ENCODE data around the gene IL6ST.

Gene IL6ST

DNA sequence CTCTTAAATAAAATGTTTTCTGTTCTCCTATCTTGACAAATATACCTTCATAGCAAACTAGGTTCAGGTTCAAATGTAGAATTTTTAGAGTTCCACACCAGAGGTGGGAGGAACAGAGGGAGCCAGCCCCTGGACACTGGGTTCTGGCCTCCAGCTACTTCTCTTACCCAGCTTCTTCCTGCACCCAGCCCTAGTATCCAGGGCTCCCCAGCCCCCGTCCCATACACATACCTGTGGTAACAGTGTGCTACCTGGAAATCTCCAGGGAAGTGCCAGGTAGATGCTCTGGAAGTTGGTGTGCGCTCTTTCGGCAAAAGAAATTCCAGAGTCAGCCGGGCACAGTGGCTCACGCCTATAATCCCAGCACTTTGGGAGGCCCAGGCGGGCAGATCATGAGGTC lies 33.9 kb upstream of the IL6ST start (continued):
- TF ChIP-seq ZNF292 (tag by site-specific recombination; IDR thresholded peaks at IDR 0.05; ENCODE audit: borderline replicate concordance, low read depth) (no peak), TRIM28 (IDR thresholded peaks at IDR 0.05; ENCODE audit: borderline replicate concordance, low read length) (no peak), ZNF624 (tag by site-specific recombination; IDR thresholded peaks at IDR 0.05) (no peak), ZNF623 (tag by site-specific recombination; IDR thresholded peaks at IDR 0.05) (no peak), ZNF138 (tag by site-specific recombination; IDR thresholded peaks at IDR 0.05; ENCODE audit: borderline replicate concordance) (no peak), ZNF140 (tag by site-specific recombination; IDR thresholded peaks at IDR 0.05) (no peak), ZNF600 (tag by site-specific recombination; IDR thresholded peaks at IDR 0.05) (no peak), ZNF704 (tag by site-specific recombination; IDR thresholded peaks at IDR 0.05) (no peak), ZNF223 (tag by site-specific recombination; IDR thresholded peaks at IDR 0.05) (no peak), ZNF610 (tag by site-specific recombination; IDR thresholded peaks at IDR 0.05; ENCODE audit: borderline replicate concordance) (no peak), ZFP3 (tag by site-specific recombination; IDR thresholded peaks at IDR 0.05; ENCODE audit: low read depth) (no peak)
- TF ChIP-seq, protein P1, sequence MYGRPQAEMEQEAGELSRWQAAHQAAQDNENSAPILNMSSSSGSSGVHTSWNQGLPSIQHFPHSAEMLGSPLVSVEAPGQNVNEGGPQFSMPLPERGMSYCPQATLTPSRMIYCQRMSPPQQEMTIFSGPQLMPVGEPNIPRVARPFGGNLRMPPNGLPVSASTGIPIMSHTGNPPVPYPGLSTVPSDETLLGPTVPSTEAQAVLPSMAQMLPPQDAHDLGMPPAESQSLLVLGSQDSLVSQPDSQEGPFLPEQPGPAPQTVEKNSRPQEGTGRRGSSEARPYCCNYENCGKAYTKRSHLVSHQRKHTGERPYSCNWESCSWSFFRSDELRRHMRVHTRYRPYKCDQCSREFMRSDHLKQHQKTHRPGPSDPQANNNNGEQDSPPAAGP (tag by site-specific recombination; IDR thresholded peaks at IDR 0.05), result no peak

GRCh38 chr5:56026863-56027300 lies 32.1 kb upstream of the IL6ST start:
- ChIA-PET POLR2A (no interaction called here), CTCF (no interaction called here)
- Histone ChIP-seq H3K4me3 (ENCODE audit: low read depth, low read length) (no peak overlapping the region), H3K27ac (ENCODE audit: extremely low read depth, low read depth, low read length) (no peak overlapping the region), H3K4me1 (ENCODE audit: control insufficient read depth, insufficient read depth, low read length) (no peaks in the 10 kb centered on the region), H3K36me3 (ENCODE audit: control insufficient read depth in 2 of 2, insufficient read depth in 1 of 2, low read length in 2 of 2) (no peaks in the 10 kb centered on the region), H3K9me3 (ENCODE audit: control insufficient read depth, insufficient read depth, low read depth, low read length) (no peaks in the 10 kb centered on the region)
- TF ChIP-seq ZNF19 (tag by site-specific recombination; IDR thresholded peaks at IDR 0.05; ENCODE audit: low read depth) (no peak), ZNF777 (tag by site-specific recombination; IDR thresholded peaks at IDR 0.05; ENCODE audit: borderline replicate concordance) (no peak), ZNF132 (tag by site-specific recombination; IDR thresholded peaks at IDR 0.05; ENCODE audit: borderline replicate concordance) (no peak), ZNF274 (IDR thresholded peaks at IDR 0.05; ENCODE audit: low read length) (no peak), ZNF274 (tag by site-specific recombination; IDR thresholded peaks at IDR 0.05; ENCODE audit: borderline replicate concordance) (no peak), ZNF302 (tag by site-specific recombination; IDR thresholded peaks at IDR 0.05; ENCODE audit: low read depth) (no peak)
- TF ChIP-seq, protein P2, sequence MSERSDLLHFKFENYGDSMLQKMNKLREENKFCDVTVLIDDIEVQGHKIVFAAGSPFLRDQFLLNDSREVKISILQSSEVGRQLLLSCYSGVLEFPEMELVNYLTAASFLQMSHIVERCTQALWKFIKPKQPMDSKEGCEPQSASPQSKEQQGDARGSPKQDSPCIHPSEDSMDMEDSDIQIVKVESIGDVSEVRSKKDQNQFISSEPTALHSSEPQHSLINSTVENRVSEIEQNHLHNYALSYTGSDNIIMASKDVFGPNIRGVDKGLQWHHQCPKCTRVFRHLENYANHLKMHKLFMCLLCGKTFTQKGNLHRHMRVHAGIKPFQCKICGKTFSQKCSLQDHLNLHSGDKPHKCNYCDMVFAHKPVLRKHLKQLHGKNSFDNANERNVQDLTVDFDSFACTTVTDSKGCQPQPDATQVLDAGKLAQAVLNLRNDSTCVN (tag by site-specific recombination; optimal IDR thresholded peaks at IDR 0.05), result no peak

DNA sequence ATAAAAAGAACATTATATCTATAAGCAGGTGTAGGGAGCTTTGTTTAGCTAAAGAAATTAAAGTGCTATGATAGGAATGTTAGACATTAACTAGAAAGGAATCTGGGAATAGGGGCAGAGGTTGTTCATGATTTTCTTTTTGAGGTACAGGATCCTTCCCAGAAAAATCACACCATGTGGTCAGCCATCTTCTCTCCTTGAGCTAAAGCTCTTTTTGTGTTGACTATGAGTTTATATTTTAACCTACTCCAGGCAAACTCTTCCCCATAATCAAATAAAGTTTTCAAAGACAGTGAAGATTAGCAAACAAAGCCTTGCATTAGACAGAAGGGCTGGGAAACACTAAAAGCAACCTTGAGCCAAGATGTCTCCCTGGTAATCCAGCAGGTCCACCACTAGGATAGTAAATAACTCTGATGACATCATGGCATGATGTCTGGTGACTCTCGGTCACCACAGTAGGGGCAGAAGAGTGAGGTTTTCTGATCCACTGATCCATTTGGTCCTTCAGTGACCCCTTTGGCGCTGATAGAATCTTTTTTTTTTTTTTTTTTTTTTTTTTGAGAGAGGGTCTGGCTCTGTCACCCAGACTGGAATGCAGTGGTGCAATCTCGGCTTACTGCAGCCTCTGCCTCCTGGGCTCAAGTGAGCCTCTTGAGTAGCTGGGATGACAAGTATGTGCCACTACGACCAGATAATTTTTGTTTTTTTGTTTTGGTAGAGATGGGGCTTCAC lies 30.6 kb upstream of the IL6ST start:
- Histone ChIP-seq H3K27ac (ENCODE audit: extremely low read depth, low read depth, low read length) (no peak overlapping the region), H3K4me3 (ENCODE audit: low read depth, low read length) (no peak overlapping the region), H3K9me3 (ENCODE audit: control insufficient read depth, insufficient read depth, low read depth, low read length) (no peaks in the 10 kb centered on the region), H3K36me3 (ENCODE audit: control insufficient read depth in 2 of 2, insufficient read depth in 1 of 2, low read length in 2 of 2) (no peaks in the 10 kb centered on the region), H3K4me1 (ENCODE audit: control insufficient read depth, insufficient read depth, low read length) (no peaks in the 10 kb centered on the region)
- ChIA-PET CTCF (interaction anchor here (0.6 kb wide), 1 partner anchor 24 kb away, joined by 3 read pairs; no protein-coding TSS in a partner anchor), POLR2A (interaction anchor here (0.6 kb wide), 1 partner anchor 62 kb away, joined by 3 read pairs; no protein-coding TSS in a partner anchor)
- TF ChIP-seq ZNF24 (tag by site-specific recombination; IDR thresholded peaks at IDR 0.05), result no peak
- 0 out of 2 replicates have a peak, but pooled peaks have one; percentile 17 for TF ChIP-seq ZNF629 (tag by site-specific recombination; IDR thresholded peaks at IDR 0.05)
- TF ChIP-seq, protein P3, sequence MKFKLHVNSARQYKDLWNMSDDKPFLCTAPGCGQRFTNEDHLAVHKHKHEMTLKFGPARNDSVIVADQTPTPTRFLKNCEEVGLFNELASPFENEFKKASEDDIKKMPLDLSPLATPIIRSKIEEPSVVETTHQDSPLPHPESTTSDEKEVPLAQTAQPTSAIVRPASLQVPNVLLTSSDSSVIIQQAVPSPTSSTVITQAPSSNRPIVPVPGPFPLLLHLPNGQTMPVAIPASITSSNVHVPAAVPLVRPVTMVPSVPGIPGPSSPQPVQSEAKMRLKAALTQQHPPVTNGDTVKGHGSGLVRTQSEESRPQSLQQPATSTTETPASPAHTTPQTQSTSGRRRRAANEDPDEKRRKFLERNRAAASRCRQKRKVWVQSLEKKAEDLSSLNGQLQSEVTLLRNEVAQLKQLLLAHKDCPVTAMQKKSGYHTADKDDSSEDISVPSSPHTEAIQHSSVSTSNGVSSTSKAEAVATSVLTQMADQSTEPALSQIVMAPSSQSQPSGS (tag by site-specific recombination; IDR thresholded peaks at IDR 0.05; ENCODE audit: low read depth), result peak; percentile 67; the same call in 1 of the 2 replicates
- no peak for TF ChIP-seq GLIS1 (tag by site-specific recombination; IDR thresholded peaks at IDR 0.05)

Data from HEK293 (cell line).